A673 (cell line): Measurements from ENCODE around the gene PECR. TPM values are rescaled to one million over a fixed set of nuclear protein-coding genes. Genes with fewer than 3 reads are reported as not detected.

Experiments
- BruUV-seq: library from RNA; stranded (reverse); fragments of 400-500 nt; replicated peaks from 2 replicates; lab custom pipeline; 2021; lab: Mats Ljungman, UMichigan
- CTCF ChIA-PET: fragments of 300-600 bp; sonication (Branson Sonifier 250); formaldehyde crosslinking; loops from one replicate; lab custom pipeline; 2022; ENCODE audit warnings: antibody characterized with exemption; lab: Charles Lee
- POLR2A ChIA-PET: fragments of 300-600 bp; sonication (Branson Sonifier 250); formaldehyde crosslinking; loops from one replicate; lab custom pipeline; 2022; ENCODE audit warnings: antibody characterized with exemption; ENCODE audit not compliant: low non-redundant PET; lab: Charles Lee
- DNase-seq: peaks from one replicate; pipeline ENCODE4 v3.0.0-alpha.2; 2015; ENCODE audit warnings: low spot score
- H3K27ac ChIP-seq: fragments of 200-600 bp; sonication (generic); 2 replicates; pipeline ENCODE4 v1.5.1; 2016; ENCODE audit warnings: mixed run types, low read depth, mild to moderate bottlenecking, mixed read lengths, antibody characterized with exemption, low read length; ENCODE audit not compliant: poor library complexity, severe bottlenecking
- H3K27me3 ChIP-seq: fragments of 200-600 bp; sonication (generic); replicated peaks from 2 replicates; pipeline ENCODE4 v1.6.1; 2017; ENCODE audit warnings: mixed run types, low read depth, mild to moderate bottlenecking, mixed read lengths, antibody characterized with exemption, low read length; ENCODE audit not compliant: insufficient read depth, poor library complexity
- H3K36me3 ChIP-seq: fragments of 200-600 bp; sonication (generic); 2 replicates; pipeline ENCODE4 v1.6.1; 2016; ENCODE audit warnings: mixed run types, mild to moderate bottlenecking, mixed read lengths, antibody characterized with exemption, low read length; ENCODE audit not compliant: insufficient read depth, poor library complexity, severe bottlenecking
- H3K4me1 ChIP-seq: fragments of 200-600 bp; sonication (generic); 2 replicates; pipeline ENCODE4 v1.6.1; 2017; ENCODE audit warnings: mixed run types, mild to moderate bottlenecking, mixed read lengths, antibody characterized with exemption, low read length; ENCODE audit not compliant: insufficient read depth, poor library complexity, severe bottlenecking
- H3K4me3 ChIP-seq: fragments of 200-600 bp; sonication (generic); 2 replicates; pipeline ENCODE4 v1.5.1; 2016; ENCODE audit warnings: low read depth, mixed run types, mild to moderate bottlenecking, mixed read lengths, low read length; ENCODE audit not compliant: poor library complexity, severe bottlenecking
- H3K9me3 ChIP-seq: fragments of 200-600 bp; sonication (generic); 2 replicates; pipeline ENCODE4 v1.6.1; 2016; ENCODE audit warnings: mixed run types, low read depth, mild to moderate bottlenecking, mixed read lengths, antibody characterized with exemption, low read length; ENCODE audit not compliant: poor library complexity, severe bottlenecking
- EZH2 ChIP-seq: fragments of 200-600 bp; sonication (generic); IDR thresholded peaks from 2 replicates; pipeline ENCODE4 v1.6.1; 2017; ENCODE audit warnings: borderline replicate concordance, low read depth, mild to moderate bottlenecking, mixed read lengths, antibody characterized with exemption, low read length; ENCODE audit not compliant: poor library complexity, severe bottlenecking
- intact Hi-C: fragments of 100-400 bp; cut with micrococcal nuclease; formaldehyde crosslinking; loops from one replicate; pipeline ENCODE4 v1.10.0; 2022; ENCODE audit not compliant: unreplicated experiment
- total RNA-seq: library from RNA; stranded (reverse); gene quantifications from 2 replicates; pipeline ENCODE4 v1.2.3, GENCODE V29; 2021
- TF ChIP-seq, protein P1 (sequence below): fragments of 300-800, 200-600 bp; sonication (generic); conservative IDR thresholded peaks from 2 replicates; pipeline ENCODE4 v1.5.1; 2017; ENCODE audit warnings: low read depth, mild to moderate bottlenecking, antibody characterized with exemption, low read length, moderate library complexity, mixed read lengths

PECR gene
- total RNA-seq, 1 experiment from 2014 or later, result 19.7 TPM

DNA sequence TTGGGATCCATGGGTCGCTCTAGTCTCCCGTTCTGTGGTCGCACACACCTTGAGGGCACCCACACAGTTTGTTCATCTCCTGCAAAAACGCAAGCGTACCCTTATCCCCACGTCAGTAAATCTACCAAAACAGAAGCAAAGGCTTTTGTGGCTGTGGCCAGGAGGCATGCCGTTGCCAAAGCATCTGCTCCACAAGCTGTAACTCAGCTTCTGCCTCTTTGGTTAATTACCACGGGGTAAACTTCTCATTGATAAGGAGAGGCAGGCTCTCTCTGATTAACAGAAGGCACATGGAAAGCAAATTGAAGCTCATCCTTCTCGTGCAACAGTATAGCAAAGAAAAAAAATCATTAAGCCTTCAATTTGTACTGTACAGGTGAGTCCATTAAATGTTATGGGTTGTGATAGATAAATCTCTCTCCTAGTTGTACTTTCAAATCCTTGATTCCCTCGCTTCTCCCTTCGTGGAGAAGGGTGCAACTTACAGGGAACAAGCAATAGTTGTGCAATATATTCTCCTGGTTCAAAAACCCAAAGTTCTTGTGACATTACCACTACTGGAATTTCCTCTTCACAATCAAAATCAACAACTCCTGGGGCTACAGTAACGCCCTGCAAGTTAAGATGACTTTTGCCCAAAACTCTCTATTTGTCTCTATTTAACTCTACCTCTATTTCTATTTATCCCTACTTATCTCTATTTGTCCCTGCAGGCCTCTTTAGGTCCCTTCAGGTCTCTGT, 10.3 kb downstream of the PECR start:
- no peak overlapping the region for H3K27ac ChIP-seq
- no peaks in the 10 kb centered on the region for H3K27me3 ChIP-seq
- TF ChIP-seq, protein P1, sequence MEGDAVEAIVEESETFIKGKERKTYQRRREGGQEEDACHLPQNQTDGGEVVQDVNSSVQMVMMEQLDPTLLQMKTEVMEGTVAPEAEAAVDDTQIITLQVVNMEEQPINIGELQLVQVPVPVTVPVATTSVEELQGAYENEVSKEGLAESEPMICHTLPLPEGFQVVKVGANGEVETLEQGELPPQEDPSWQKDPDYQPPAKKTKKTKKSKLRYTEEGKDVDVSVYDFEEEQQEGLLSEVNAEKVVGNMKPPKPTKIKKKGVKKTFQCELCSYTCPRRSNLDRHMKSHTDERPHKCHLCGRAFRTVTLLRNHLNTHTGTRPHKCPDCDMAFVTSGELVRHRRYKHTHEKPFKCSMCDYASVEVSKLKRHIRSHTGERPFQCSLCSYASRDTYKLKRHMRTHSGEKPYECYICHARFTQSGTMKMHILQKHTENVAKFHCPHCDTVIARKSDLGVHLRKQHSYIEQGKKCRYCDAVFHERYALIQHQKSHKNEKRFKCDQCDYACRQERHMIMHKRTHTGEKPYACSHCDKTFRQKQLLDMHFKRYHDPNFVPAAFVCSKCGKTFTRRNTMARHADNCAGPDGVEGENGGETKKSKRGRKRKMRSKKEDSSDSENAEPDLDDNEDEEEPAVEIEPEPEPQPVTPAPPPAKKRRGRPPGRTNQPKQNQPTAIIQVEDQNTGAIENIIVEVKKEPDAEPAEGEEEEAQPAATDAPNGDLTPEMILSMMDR, result no peak
- TF ChIP-seq EZH2, result no peak
- ChIA-PET CTCF (no interaction called here), POLR2A (no interaction called here)
- intact Hi-C loops, result no loop called here
- no peaks in the 10 kb centered on the region for H3K36me3 ChIP-seq
- no peaks in the 10 kb centered on the region for H3K9me3 ChIP-seq
- DNase-seq, result no peak
- no TSS peak for BruUV-seq
- no peaks in the 10 kb centered on the region for H3K4me1 ChIP-seq
- H3K4me3 ChIP-seq, result no peak overlapping the region

DNA sequence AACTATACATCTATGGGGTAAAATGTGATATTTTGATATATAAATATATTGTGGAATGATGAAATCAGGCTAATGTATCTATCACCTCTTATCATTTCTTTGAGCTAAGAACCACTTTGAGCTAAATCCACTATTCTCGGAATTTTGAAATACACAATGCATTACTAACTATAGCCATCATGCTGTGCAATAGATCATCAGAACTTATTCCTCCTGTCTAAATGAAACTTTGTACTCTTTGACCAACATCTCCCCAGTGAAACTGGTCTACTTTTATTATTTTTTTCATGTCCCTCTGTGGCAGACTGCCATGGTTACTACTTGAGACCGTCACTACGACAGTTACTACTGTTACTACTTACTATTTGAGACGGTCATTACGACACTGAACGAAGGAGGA, 11.4 kb downstream of the PECR start:
- Histone ChIP-seq H3K27ac (no peak overlapping the region), H3K36me3 (peaks cover under 1% of the 10 kb centered on the region), H3K9me3 (no peaks in the 10 kb centered on the region), H3K4me1 (no peaks in the 10 kb centered on the region), H3K27me3 (no peaks in the 10 kb centered on the region), H3K4me3 (no peak overlapping the region)
- no TSS peak for BruUV-seq
- no peak for TF ChIP-seq EZH2
- TF ChIP-seq, protein P1, result no peak
- ChIA-PET POLR2A (no interaction called here), CTCF (no interaction called here)
- intact Hi-C loops, result no loop called here
- DNase-seq, result no peak

- Histone ChIP-seq H3K27ac (no peak overlapping the region), H3K9me3 (no peaks in the 10 kb centered on the region), H3K27me3 (no peaks in the 10 kb centered on the region), H3K4me1 (no peaks in the 10 kb centered on the region), H3K4me3 (no peak overlapping the region), H3K36me3 (peaks cover 6% of the 10 kb centered on the region)
- TF ChIP-seq, protein P1, result no peak
- TF ChIP-seq EZH2, result no peak
- CTCF ChIA-PET, result interaction anchor here (0.7 kb wide), 1 partner anchor 61 kb away, joined by 6 read pairs; no protein-coding TSS in a partner anchor
- POLR2A ChIA-PET, result no interaction called here
- no peak for DNase-seq
- intact Hi-C loops, result no loop called here
- BruUV-seq, result no TSS peak
Observed at GRCh38 chr2:216069028-216069427, 12.6 kb downstream of the PECR start.
